ENCODE measurements around the gene AUTS2.

- no peak for TF ChIP-seq CTCF (IDR thresholded peaks at IDR 0.05)
- no peak for TF ChIP-seq POLR2AphosphoS5 (IDR thresholded peaks at IDR 0.05; ENCODE audit: insufficient read depth in 1 of 2, low read depth in 1 of 2)
- no peak for TF ChIP-seq POLR2A (IDR thresholded peaks at IDR 0.05)
Measured at GRCh38 chr7:70344726-70345125, 746.5 kb downstream of the AUTS2 start.

All from vagina (tissue), 2 donors.